Osteoblast (primary cell): ENCODE measurements around the gene SRRM2. TPM values are rescaled to one million over a fixed set of nuclear protein-coding genes. Genes with fewer than 3 reads are reported as not detected.
A peak's percentile ranks its signal among the peaks of the same experiment; 100 is the strongest.

Source experiments
- DNase-seq: peaks from one replicate; pipeline ENCODE4 v3.0.0; 2011; ENCODE audit warnings: low spot score, mixed read lengths; ENCODE audit not compliant: insufficient read length; ENCODE audit errors: missing footprints
- H2AFZ ChIP-seq: 2 replicates; pipeline ENCODE4 v1.6.0; 2011; ENCODE audit warnings: mild to moderate bottlenecking, low read length
- H3K27ac ChIP-seq: 2 replicates; pipeline ENCODE4 v1.5.1; 2011; ENCODE audit warnings: mild to moderate bottlenecking, low read depth, low read length, moderate library complexity
- H3K27me3 ChIP-seq: 2 replicates; pipeline ENCODE4 v1.6.0; 2012; ENCODE audit warnings: mild to moderate bottlenecking, control low read depth, inconsistent platforms, low read length, moderate library complexity; ENCODE audit not compliant: insufficient read depth
- H3K36me3 ChIP-seq: 2 replicates; pipeline ENCODE4 v1.5.1; 2011; ENCODE audit warnings: mild to moderate bottlenecking, low read length, control low read depth, moderate library complexity; ENCODE audit not compliant: insufficient read depth
- H3K4me1 ChIP-seq: 2 replicates; pipeline ENCODE4 v1.5.1; 2011; ENCODE audit warnings: mild to moderate bottlenecking, low read length, control low read depth, moderate library complexity; ENCODE audit not compliant: insufficient read depth
- H3K4me2 ChIP-seq: 2 replicates; pipeline ENCODE4 v1.6.0; 2011; ENCODE audit warnings: mild to moderate bottlenecking, low read length; ENCODE audit not compliant: insufficient read depth
- H3K4me3 ChIP-seq: fragments of 200-600 bp; sonication (generic); 3 replicates; pipeline ENCODE4 v1.5.1; 2012; ENCODE audit warnings: mild to moderate bottlenecking, low read length, inconsistent platforms; ENCODE audit not compliant: insufficient read depth
- H3K79me2 ChIP-seq: 2 replicates; pipeline ENCODE4 v1.6.0; 2012; ENCODE audit warnings: mild to moderate bottlenecking, low read length, control low read depth, inconsistent platforms; ENCODE audit not compliant: insufficient read depth
- H3K9me3 ChIP-seq: 2 replicates; pipeline ENCODE4 v1.5.1; 2011; ENCODE audit warnings: low read depth, low read length, control low read depth
- H4K20me1 ChIP-seq: 2 replicates; pipeline ENCODE4 v1.6.0; 2012; ENCODE audit warnings: mild to moderate bottlenecking, low read length, control low read depth; ENCODE audit not compliant: insufficient read depth
- CTCF ChIP-seq: IDR thresholded peaks from 2 replicates; pipeline ENCODE4 v1.5.1; 2011; ENCODE audit warnings: mild to moderate bottlenecking, low read depth, low read length, moderate library complexity; ENCODE audit errors: extremely low read depth
- total RNA-seq: library from RNA; depleted of rRNA; stranded (reverse); fragments of >200 nt; gene quantifications from 2 replicates; pipeline ENCODE4 v1.2.3, GENCODE V29; 2012

The SRRM2 gene
- total RNA-seq, 1 donor: 56.8 TPM

GRCh38 chr16:2769675-2770056 is 17.2 kb downstream of the SRRM2 start:
- peaks cover 9% of the 10 kb centered on the region for H3K4me1 ChIP-seq
- no peak for TF ChIP-seq CTCF
- peak overlapping the region; percentile 9 for H3K27ac ChIP-seq
- peak; percentile 89 for DNase-seq
- peaks cover 79% of the 10 kb centered on the region for H4K20me1 ChIP-seq
- no peaks in the 10 kb centered on the region for H3K27me3 ChIP-seq
- no peak overlapping the region for H2AFZ ChIP-seq
- peaks cover 92% of the 10 kb centered on the region for H3K36me3 ChIP-seq
- H3K79me2 ChIP-seq: peaks cover 96% of the 10 kb centered on the region
- H3K9me3 ChIP-seq: no peaks in the 10 kb centered on the region
- no peak overlapping the region for H3K4me2 ChIP-seq
- H3K4me3 ChIP-seq: no peak overlapping the region

- peaks cover 9% of the 10 kb centered on the region for H3K4me1 ChIP-seq
- peaks cover 96% of the 10 kb centered on the region for H3K79me2 ChIP-seq
- H3K27ac ChIP-seq: no peak overlapping the region
- no peaks in the 10 kb centered on the region for H3K27me3 ChIP-seq
- H3K36me3 ChIP-seq: peaks cover 92% of the 10 kb centered on the region
- DNase-seq: peak; percentile 73
- H3K4me2 ChIP-seq: no peak overlapping the region
- H4K20me1 ChIP-seq: peaks cover 72% of the 10 kb centered on the region
- H3K4me3 ChIP-seq: no peak overlapping the region
- no peak overlapping the region for H2AFZ ChIP-seq
- no peak for TF ChIP-seq CTCF
- no peaks in the 10 kb centered on the region for H3K9me3 ChIP-seq
These were observed 17.9 kb downstream of the SRRM2 start for GRCh38 chr16:2770057-2770951.

- no peak overlapping the region for H3K27ac ChIP-seq
- no peak overlapping the region for H3K4me3 ChIP-seq
- no peaks in the 10 kb centered on the region for H3K27me3 ChIP-seq
- peak; percentile 58 for DNase-seq
- peaks cover 80% of the 10 kb centered on the region for H3K36me3 ChIP-seq
- peaks cover 71% of the 10 kb centered on the region for H4K20me1 ChIP-seq
- H3K79me2 ChIP-seq: peaks cover 96% of the 10 kb centered on the region
- TF ChIP-seq CTCF: no peak
- no peak overlapping the region for H3K4me2 ChIP-seq
- no peak overlapping the region for H2AFZ ChIP-seq
- H3K4me1 ChIP-seq: peaks cover 21% of the 10 kb centered on the region
- H3K9me3 ChIP-seq: no peaks in the 10 kb centered on the region
These were observed 19.3 kb downstream of the SRRM2 start for GRCh38 chr16:2771496-2772402.
